GM20000 (cell line): ENCODE results near the gene MRPL17.

ENCODE experiments used
- DNase-seq: peaks from one replicate; pipeline ENCODE4 v3.0.0; 2012; ENCODE audit warnings: low spot score
- TF ChIP-seq, protein P1 (sequence below): IDR thresholded peaks from 2 replicates; pipeline ENCODE4 v1.5.1; 2012; ENCODE audit warnings: mild to moderate bottlenecking, control low read depth; ENCODE audit errors: extremely low read depth, missing control alignments

The MRPL17 gene

GRCh38 chr11:6653097-6653496, 30.0 kb downstream of the MRPL17 start:
- DNase-seq: no peak

DNA sequence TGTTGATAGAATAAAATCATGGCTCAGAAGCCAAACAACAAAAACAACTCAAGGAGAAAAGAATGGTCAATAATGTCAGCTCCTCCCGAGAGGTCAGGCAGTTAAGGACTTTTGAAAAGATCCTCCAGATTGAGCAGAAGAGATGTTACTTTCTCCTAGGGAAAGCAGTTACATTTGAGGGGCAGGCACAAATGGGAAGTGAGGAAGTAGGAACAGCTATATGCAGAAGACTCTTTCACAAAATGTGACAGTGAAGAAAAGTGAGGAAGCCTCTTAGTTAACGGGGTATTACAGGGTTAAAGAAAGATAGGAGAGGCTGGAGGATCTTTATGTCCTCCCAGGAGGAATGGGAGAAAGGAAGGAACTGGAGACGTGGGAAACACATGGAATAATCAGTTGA, 31.0 kb downstream of the MRPL17 start:
- TF ChIP-seq, protein P1, sequence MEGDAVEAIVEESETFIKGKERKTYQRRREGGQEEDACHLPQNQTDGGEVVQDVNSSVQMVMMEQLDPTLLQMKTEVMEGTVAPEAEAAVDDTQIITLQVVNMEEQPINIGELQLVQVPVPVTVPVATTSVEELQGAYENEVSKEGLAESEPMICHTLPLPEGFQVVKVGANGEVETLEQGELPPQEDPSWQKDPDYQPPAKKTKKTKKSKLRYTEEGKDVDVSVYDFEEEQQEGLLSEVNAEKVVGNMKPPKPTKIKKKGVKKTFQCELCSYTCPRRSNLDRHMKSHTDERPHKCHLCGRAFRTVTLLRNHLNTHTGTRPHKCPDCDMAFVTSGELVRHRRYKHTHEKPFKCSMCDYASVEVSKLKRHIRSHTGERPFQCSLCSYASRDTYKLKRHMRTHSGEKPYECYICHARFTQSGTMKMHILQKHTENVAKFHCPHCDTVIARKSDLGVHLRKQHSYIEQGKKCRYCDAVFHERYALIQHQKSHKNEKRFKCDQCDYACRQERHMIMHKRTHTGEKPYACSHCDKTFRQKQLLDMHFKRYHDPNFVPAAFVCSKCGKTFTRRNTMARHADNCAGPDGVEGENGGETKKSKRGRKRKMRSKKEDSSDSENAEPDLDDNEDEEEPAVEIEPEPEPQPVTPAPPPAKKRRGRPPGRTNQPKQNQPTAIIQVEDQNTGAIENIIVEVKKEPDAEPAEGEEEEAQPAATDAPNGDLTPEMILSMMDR: no peak
- no peak for DNase-seq

More at GRCh38 chr11:6653097-6653496, 30.0 kb downstream of the MRPL17 start:
- TF ChIP-seq, protein P1: no peak

DNA sequence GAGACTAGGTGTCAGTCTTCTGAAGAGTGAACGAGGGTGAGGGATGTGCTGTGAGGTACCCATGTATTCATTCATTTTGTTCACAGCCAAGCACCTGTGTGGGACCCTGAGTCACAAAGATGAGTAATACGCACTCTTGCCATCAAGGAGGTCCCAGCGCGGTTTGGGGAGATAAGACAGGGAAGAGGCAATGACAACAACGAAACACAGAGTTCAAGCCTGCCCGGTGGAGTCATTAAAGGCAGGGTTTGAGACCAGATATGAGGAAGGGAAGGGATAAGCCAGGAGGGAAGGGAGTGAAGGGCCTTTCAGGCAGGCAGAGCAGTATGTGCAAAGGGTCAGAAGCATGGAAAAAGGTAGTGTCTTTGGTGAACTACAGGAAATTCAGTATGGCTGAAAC, 32.2 kb downstream of the MRPL17 start:
- no peak for DNase-seq
- TF ChIP-seq, protein P1: no peak

- DNase-seq: no peak
- TF ChIP-seq, protein P1: no peak
Observed at GRCh38 chr11:6650104-6650503, 33.0 kb downstream of the MRPL17 start.

DNA sequence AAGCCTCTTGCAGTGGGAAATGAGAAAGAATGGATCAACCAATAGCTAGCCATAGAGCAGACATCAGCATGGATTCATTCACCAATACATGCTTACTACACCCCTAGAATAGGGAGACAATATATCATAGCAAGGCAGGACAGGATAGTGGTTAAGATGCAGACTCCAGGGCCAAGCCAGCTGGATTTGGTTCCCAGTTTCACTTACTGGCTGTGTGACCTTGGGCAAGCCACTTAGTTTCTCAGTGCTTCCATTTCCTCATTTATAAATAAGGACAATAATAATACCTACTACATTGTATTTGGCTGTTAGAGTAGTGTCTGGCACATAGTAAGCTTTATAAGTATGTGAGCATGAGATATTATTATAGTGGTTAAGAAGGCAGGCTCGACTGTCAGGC, 34.6 kb downstream of the MRPL17 start:
- DNase-seq: no peak
- TF ChIP-seq, protein P1: no peak

- no peak for DNase-seq
- TF ChIP-seq, protein P1: no peak
Observed at GRCh38 chr11:6647836-6648235, 35.3 kb downstream of the MRPL17 start.

GRCh38 chr11:6646918-6647679, 36.0 kb downstream of the MRPL17 start:
- TF ChIP-seq, protein P1: no peak
- DNase-seq: peak; percentile 81
